Right atrium auricular region (tissue), 2 donors: Measurements from ENCODE around the gene KRTAP11-1. TPM values are rescaled to one million over a fixed set of nuclear protein-coding genes. Genes with fewer than 3 reads are reported as not detected.

Source experiments
- DNase-seq: peaks from one replicate; pipeline ENCODE4 v3.0.0-alpha.2; 2019; ENCODE audit warnings: low spot score
- H3K27ac ChIP-seq, 2 donors: fragments of 200-600 bp; sonication (generic); 1 replicate in 1 of 2; 2 replicates in 1 of 2; pipeline ENCODE4 v1.5.1; 2016 to 2019
- H3K27me3 ChIP-seq, 2 donors: fragments of 200-600 bp; sonication (generic); one replicate each; pipeline versions ENCODE4 v1.5.1 to v1.6.0; 2017 to 2019
- H3K36me3 ChIP-seq: fragments of 200-600 bp; sonication (generic); one replicate; pipeline ENCODE4 v1.5.1; 2016
- H3K4me1 ChIP-seq, 2 donors: fragments of 200-600 bp; sonication (generic); one replicate each; pipeline versions ENCODE4 v1.5.1 to v1.6.0; 2017 to 2019
- H3K4me3 ChIP-seq, 2 donors: fragments of 200-600 bp; sonication (generic); 1 replicate in 1 of 2; 2 replicates in 1 of 2; pipeline ENCODE4 v1.5.1; 2017 to 2019; ENCODE audit warnings: mild to moderate bottlenecking in 1 of 2, moderate library complexity in 1 of 2
- H3K9me3 ChIP-seq, 2 donors: fragments of 200-600 bp; sonication (generic); one replicate each; pipeline ENCODE4 v1.5.1; 2019
- CTCF ChIP-seq, 2 donors: fragments of 200-600 bp; sonication (generic); IDR thresholded peaks; one replicate each; pipeline ENCODE4 v1.5.1; 2019; ENCODE audit warnings: antibody characterized with exemption in 2 of 2
- total RNA-seq, 2 donors: library from RNA; depleted of rRNA; stranded (reverse); fragments of >200 nt; gene quantifications; one replicate each; pipeline ENCODE4 v1.1.0, GENCODE V29; 2016

KRTAP11-1 gene
- total RNA-seq, result not detected

- DNase-seq, result no peak
- Histone ChIP-seq H3K36me3 (no peaks in the 10 kb centered on the region), H3K4me1 (no peaks in the 10 kb centered on the region), H3K9me3 (no peaks in the 10 kb centered on the region), H3K27ac (no peak within 1 kb of the TSS), H3K27me3 (no peaks in the 10 kb centered on the region), H3K4me3 (no peak within 1 kb of the TSS)
- no peak for TF ChIP-seq CTCF (IDR thresholded peaks at IDR 0.05)
These were observed at the start of gene KRTAP11-1 for GRCh38 chr21:30881480-30881879. TSS of gene KRTAP11-1 (minus strand) at chr21:30881580. CDS start at chr21:30881524, 56 bp downstream.

GRCh38 chr21:30924146-30924700 lies 42.8 kb upstream of the KRTAP11-1 start:
- Histone ChIP-seq H3K27ac (no peak overlapping the region), H3K27me3 (no peaks in the 10 kb centered on the region), H3K9me3 (peaks cover 0 to 20% of the 10 kb centered on the region in 2 donors), H3K4me3 (no peak overlapping the region), H3K4me1 (no peaks in the 10 kb centered on the region), H3K36me3 (no peaks in the 10 kb centered on the region)
- DNase-seq, result no peak
- TF ChIP-seq CTCF (IDR thresholded peaks at IDR 0.05), result no peak

- no peaks in the 10 kb centered on the region for H3K36me3 ChIP-seq
- no peak overlapping the region for H3K4me3 ChIP-seq
- H3K27me3 ChIP-seq, result no peaks in the 10 kb centered on the region
- H3K9me3 ChIP-seq, result peaks cover 0 to 3% of the 10 kb centered on the region in 2 donors
- H3K27ac ChIP-seq, result no peak overlapping the region
- no peak for DNase-seq
- TF ChIP-seq CTCF (IDR thresholded peaks at IDR 0.05), result no peak
- H3K4me1 ChIP-seq, result no peaks in the 10 kb centered on the region
These were observed 39.7 kb upstream of the KRTAP11-1 start for GRCh38 chr21:30921129-30921528.

- no peaks in the 10 kb centered on the region for H3K4me1 ChIP-seq
- no peaks in the 10 kb centered on the region for H3K9me3 ChIP-seq
- H3K27ac ChIP-seq, result no peak overlapping the region
- H3K36me3 ChIP-seq, result no peaks in the 10 kb centered on the region
- no peak overlapping the region for H3K4me3 ChIP-seq
- H3K27me3 ChIP-seq, result no peaks in the 10 kb centered on the region
- DNase-seq, result no peak
- no peak for TF ChIP-seq CTCF (IDR thresholded peaks at IDR 0.05)
These were observed 36.2 kb upstream of the KRTAP11-1 start for GRCh38 chr21:30917557-30917956.

GRCh38 chr21:30900881-30901280 lies 19.5 kb upstream of the KRTAP11-1 start:
- H3K4me1 ChIP-seq, result no peaks in the 10 kb centered on the region
- no peak overlapping the region for H3K27ac ChIP-seq
- DNase-seq, result no peak
- no peaks in the 10 kb centered on the region for H3K27me3 ChIP-seq
- H3K4me3 ChIP-seq, result no peak overlapping the region
- H3K9me3 ChIP-seq, result no peaks in the 10 kb centered on the region
- no peaks in the 10 kb centered on the region for H3K36me3 ChIP-seq
- TF ChIP-seq CTCF (IDR thresholded peaks at IDR 0.05), result no peak
